Measurements from ENCODE around the gene PRSS38. TPM values are rescaled to one million over a fixed set of nuclear protein-coding genes. Genes with fewer than 3 reads are reported as not detected.

Gene PRSS38
- total RNA-seq, 1 donor from 2014 or later = not detected

GRCh38 chr1:227885135-227885647 lies 69.7 kb downstream of the PRSS38 start:
- Mint-ChIP-seq H3K36me3 (ENCODE audit: low read depth, unreplicated experiment) (peaks cover 3% of the 10 kb centered on the region), H3K9me3 (ENCODE audit: unreplicated experiment) (no peaks in the 10 kb centered on the region), H3K27me3 (ENCODE audit: unreplicated experiment) (peaks cover 7% of the 10 kb centered on the region), H3K27ac (ENCODE audit: unreplicated experiment) (no peak overlapping the region), H3K4me3 (ENCODE audit: unreplicated experiment) (no peak overlapping the region), H3K4me1 (ENCODE audit: unreplicated experiment) (no peaks in the 10 kb centered on the region)
- DNase-seq (ENCODE audit: low spot score) = peak; percentile 3
- no peak for TF ChIP-seq CTCF (IDR thresholded peaks at IDR 0.05; ENCODE audit: unreplicated experiment)

GRCh38 chr1:227885648-227886502 lies 70.4 kb downstream of the PRSS38 start:
- H3K27me3 Mint-ChIP-seq (ENCODE audit: unreplicated experiment) = peaks cover 7% of the 10 kb centered on the region
- DNase-seq (ENCODE audit: low spot score) = no peak
- H3K27ac Mint-ChIP-seq (ENCODE audit: unreplicated experiment) = peak overlapping the region; percentile 26
- H3K9me3 Mint-ChIP-seq (ENCODE audit: unreplicated experiment) = no peaks in the 10 kb centered on the region
- no peak overlapping the region for H3K4me3 Mint-ChIP-seq (ENCODE audit: unreplicated experiment)
- no peaks in the 10 kb centered on the region for H3K4me1 Mint-ChIP-seq (ENCODE audit: unreplicated experiment)
- TF ChIP-seq CTCF (IDR thresholded peaks at IDR 0.05; ENCODE audit: unreplicated experiment) = no peak
- H3K36me3 Mint-ChIP-seq (ENCODE audit: low read depth, unreplicated experiment) = peaks cover 3% of the 10 kb centered on the region

- no peaks in the 10 kb centered on the region for H3K4me1 Mint-ChIP-seq (ENCODE audit: unreplicated experiment)
- H3K9me3 Mint-ChIP-seq (ENCODE audit: unreplicated experiment) = no peaks in the 10 kb centered on the region
- H3K36me3 Mint-ChIP-seq (ENCODE audit: low read depth, unreplicated experiment) = peaks cover 3% of the 10 kb centered on the region
- peaks cover 7% of the 10 kb centered on the region for H3K27me3 Mint-ChIP-seq (ENCODE audit: unreplicated experiment)
- TF ChIP-seq CTCF (IDR thresholded peaks at IDR 0.05; ENCODE audit: unreplicated experiment) = no peak
- no peak overlapping the region for H3K27ac Mint-ChIP-seq (ENCODE audit: unreplicated experiment)
- DNase-seq (ENCODE audit: low spot score) = peak; percentile 4
- H3K4me3 Mint-ChIP-seq (ENCODE audit: unreplicated experiment) = no peak overlapping the region
These were observed 71.1 kb downstream of the PRSS38 start for GRCh38 chr1:227886503-227886961.

- peaks cover 3% of the 10 kb centered on the region for H3K36me3 Mint-ChIP-seq (ENCODE audit: low read depth, unreplicated experiment)
- no peak overlapping the region for H3K27ac Mint-ChIP-seq (ENCODE audit: unreplicated experiment)
- no peaks in the 10 kb centered on the region for H3K9me3 Mint-ChIP-seq (ENCODE audit: unreplicated experiment)
- no peaks in the 10 kb centered on the region for H3K4me1 Mint-ChIP-seq (ENCODE audit: unreplicated experiment)
- DNase-seq (ENCODE audit: low spot score) = peak; percentile 44
- peaks cover 7% of the 10 kb centered on the region for H3K27me3 Mint-ChIP-seq (ENCODE audit: unreplicated experiment)
- no peak for TF ChIP-seq CTCF (IDR thresholded peaks at IDR 0.05; ENCODE audit: unreplicated experiment)
- no peak overlapping the region for H3K4me3 Mint-ChIP-seq (ENCODE audit: unreplicated experiment)
These were observed 71.7 kb downstream of the PRSS38 start for GRCh38 chr1:227886993-227887696.

Data from endothelial cell (in vitro differentiated cells).